Cerebellar cortex (tissue), 1 donor: ENCODE data around the gene COG7.
A peak's percentile ranks its signal among the peaks of the same experiment; 100 is the strongest.
"Not testable (repeated sequence)": the region's sequence is repeated elsewhere in the genome, so short reads cannot be mapped to it uniquely, and the experiment has no call there.

ENCODE experiments used
- DNase-seq: peaks from one replicate; pipeline ENCODE4 v3.0.0-alpha.2; 2015; ENCODE audit warnings: low spot score

Gene COG7

DNA sequence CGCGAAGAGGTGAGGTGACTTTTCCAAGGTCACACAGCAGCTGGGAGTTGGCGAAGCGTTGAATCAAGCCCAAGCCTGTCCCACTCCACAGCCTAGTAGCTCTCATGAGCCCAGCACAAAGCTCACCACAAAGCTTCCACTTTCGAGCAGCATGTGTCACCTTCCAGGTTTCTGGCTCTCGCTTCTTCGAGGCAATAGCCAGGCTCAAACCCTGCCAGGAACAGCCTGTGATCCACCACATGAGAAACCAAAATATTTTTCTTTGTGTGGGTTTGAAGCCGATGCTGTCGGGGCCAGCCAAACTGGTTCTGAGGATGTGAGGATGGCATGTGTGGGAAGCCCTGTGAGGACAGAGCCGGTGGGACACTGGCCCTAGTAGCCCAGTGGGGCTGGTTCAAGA lies 68.1 kb downstream of the COG7 start:
- peak; percentile 92 for DNase-seq

DNA sequence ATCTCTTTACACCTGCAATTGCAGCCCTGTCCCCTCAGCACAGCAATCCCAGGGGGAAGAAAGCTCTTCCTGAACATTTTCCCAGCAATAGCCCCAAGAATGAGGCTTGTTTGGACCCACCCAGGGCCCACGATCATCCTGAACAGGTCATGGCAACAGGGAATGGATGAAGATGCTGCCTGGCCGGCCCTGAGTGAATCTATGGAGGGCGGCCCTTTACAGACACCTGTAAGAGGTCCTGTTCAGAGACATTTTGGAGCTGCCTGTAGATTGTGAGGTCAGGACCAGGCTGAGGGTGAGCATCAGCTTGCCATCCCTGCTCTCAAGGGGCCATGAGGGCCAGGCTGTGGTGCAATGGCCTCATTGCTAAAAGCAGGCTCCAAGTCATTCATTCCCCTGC lies 69.1 kb downstream of the COG7 start:
- no peak for DNase-seq

DNA sequence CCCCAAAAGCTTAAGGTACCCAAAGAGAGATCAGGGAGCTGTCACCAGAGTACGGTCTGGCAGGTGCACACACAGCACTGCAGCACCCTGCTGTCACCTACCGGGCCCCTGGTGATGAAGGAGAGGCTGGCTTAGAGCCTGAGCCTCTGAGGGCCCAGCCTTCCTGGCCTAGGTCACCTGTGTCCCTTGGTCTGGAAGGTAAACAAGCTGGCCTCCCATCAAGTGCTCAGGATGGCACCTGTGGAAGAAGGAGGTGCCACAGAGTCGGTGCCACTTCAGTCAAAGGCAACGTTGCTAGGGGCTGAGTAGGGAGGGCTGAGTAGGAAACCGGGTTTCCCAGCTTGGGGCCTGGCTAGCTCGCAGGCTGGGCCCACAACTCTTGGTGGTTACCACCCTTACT lies 70.7 kb downstream of the COG7 start:
- no peak for DNase-seq

DNA sequence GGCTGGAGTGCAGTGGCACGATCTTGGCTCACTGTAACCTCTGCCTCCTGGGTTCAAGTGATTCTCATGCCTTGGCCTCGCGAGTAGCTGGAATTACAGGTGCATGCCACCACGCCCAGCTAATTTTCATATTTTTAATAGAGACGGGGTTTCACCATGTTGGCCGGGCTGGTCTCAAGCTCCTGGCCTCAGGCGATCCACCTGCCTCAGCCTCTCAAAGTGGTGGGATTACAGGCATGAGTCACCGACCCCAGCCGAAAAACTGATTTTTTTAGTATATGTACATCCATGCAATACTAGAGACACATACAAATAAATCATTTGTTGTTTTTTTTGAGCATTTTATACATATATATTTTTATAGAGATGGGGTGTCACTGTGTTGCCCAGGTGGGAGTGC lies 71.3 kb downstream of the COG7 start:
- not testable (repeated sequence) for DNase-seq

DNA sequence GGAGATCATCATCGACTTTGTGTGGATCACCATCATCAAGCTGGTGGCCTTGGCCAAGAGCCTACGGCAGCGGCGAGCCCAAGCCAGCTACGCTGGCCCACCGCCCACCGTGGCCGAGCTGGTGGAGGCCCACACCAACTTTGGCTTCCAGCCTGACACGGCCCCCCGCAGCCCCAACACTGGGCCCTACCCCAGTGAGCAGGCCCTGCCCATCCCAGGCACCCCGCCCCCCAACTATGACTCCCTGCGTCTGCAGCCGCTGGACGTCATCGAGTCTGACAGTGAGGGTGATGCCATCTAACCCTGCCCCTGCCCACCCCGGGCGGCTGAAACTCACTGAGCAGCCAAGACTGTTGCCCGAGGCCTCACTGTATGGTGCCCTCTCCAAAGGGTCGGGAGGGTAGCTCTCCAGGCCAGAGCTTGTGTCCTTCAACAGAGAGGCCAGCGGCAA lies 72.5 kb downstream of the COG7 start:
- DNase-seq = no peak

DNA sequence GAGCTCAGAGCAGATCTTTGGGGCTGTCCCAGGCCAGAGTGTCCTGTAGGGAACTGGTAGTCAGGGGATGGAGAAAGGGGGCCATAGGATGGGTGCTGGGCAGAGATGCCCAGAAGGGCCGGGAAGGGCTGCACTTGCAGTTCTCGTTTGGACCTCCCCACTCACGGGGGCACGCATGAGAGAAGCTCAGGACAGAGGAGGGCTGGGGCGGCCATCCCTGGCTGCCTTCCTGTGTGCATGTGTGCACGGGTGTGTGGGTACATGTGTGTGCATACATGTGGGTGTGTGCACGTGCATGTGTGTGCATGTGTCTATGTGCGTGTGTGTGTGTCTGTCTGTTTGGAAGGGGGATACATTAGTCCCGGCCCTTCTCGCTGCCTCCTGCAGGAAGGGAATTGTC lies 73.3 kb downstream of the COG7 start:
- DNase-seq = no peak

DNA sequence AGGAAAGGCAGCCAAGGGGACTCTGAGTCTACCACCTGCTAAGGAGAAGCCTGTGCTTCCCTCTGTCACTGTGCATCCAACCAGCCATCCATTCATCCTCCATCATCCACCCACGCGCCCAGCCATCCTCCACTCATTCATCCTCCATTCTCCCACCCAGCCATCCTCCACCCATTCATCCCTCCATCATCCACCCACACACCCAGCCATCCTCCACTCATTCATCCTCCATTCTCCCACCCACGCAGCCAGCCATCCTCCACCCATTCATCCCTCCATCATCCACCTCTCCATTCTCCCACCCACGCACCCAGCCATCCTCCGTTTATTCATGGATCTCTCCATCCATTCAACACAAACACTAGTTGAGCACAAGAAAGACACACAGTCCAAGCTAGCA lies 74.1 kb downstream of the COG7 start:
- no peak for DNase-seq

DNA sequence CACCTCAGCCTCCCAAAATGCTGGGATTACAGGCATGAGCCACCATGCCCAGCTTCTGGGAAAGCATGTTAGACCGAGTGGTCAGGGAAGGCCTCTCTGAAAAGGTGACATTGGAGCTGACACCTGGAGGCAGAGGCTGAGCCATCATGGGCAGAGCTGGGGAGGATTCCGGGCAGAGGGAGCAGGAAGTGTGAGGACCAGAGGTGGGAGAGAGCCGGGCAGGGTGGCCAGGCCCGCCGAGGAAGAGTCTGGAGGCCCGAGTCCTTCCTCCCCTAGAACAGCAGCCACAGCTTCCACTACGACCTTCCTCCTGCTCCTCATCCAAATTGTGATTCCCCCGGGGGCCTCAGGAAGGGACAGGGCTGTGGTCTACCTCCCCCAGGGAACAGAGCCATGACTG lies 74.7 kb downstream of the COG7 start:
- no peak for DNase-seq

DNA sequence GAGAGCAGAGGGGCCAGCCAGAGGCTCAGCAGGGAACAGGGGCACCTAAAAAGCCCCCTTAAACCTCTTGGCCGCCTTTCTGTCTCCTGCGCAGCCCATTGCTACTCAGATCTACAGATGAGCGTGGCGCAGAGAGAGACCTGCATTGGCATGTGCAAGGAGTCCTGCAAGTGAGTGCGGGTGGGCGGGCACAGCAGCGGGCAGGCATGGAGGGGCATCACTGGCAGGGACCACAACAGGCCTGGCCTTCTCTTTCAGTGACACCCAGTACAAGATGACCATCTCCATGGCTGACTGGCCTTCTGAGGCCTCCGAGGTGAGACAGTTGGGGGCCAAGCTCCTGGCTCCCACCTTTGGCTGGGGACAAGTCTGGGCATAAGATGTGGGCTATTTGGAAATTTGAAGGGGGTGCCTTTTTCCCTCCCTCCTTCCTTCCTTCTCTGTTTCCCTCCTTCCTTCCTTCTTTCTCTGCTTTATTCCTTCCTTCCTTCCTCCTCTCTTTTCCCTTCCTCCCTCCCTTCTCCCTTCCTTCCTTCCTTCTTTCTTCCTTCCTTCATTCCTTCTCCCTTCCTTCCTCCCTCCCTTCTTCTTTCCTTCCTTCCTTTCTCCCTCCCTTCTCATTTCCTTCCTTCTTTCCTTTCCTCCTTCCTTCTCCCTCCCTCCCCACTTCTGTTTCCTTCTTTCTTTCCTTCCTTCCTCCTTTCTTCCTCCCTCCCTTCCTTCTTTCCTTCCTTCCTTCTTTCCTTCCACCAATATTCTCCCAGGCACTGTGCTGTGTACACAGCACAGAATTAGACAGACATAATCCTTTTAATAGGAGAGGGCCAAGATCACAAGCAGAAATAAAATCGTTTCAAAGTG lies 75.7 kb downstream of the COG7 start:
- DNase-seq = no peak

DNA sequence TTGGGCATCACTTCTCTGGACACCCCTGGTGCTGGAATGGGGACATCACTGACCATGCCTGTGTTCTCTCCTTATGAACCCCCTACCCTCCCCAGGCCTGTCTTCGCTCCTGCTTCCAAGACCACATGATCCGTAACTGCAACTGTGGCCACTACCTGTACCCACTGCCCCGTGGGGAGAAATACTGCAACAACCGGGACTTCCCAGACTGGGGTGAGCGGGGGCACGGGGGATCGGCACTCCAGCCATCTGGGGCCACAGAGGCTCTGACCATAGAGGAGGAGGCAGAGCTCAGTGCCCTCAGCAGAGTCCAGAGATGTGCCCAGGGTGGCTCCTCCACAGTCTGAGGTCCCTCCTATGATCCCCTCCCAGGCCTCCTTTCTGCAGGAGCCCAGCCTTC lies 77.3 kb downstream of the COG7 start:
- DNase-seq = no peak

DNA sequence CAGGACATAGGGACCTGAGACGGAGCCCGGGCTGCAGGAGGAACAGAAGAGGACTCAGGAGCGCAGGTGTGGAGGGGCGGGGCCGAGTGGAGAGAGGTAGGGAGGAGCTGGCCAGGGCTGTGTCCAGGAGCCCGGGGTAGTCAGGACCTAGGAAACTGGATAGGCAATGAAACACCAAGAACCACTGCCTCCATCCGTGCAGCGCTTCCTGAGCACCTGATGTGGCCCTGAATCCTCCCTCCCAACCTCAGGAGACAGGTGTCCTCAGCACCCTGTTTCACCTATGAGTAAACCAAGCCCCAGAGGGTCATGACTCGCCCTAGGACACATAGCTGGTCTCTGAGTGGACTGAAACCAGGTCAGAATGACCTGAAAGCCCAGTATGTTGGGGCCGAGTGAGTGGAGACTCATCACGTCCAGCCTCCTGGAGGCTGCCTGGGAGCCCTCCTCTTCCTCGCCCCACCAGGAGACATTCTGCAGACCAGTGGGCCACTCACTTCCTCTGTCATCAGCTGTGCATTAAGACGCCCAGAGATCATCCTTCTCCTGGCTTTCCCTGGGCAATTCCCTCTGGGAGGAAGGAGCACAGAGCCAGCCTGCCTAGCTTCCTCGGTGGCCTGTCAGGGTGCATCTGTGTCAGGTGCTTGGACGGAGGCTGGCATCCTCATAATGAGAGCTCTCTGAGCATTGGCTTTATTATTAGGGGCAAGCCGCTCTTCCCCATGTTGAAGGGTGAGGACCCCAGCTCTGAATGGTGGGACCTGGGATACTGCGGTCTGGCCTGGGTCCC lies 78.1 kb downstream of the COG7 start:
- no peak for DNase-seq

DNA sequence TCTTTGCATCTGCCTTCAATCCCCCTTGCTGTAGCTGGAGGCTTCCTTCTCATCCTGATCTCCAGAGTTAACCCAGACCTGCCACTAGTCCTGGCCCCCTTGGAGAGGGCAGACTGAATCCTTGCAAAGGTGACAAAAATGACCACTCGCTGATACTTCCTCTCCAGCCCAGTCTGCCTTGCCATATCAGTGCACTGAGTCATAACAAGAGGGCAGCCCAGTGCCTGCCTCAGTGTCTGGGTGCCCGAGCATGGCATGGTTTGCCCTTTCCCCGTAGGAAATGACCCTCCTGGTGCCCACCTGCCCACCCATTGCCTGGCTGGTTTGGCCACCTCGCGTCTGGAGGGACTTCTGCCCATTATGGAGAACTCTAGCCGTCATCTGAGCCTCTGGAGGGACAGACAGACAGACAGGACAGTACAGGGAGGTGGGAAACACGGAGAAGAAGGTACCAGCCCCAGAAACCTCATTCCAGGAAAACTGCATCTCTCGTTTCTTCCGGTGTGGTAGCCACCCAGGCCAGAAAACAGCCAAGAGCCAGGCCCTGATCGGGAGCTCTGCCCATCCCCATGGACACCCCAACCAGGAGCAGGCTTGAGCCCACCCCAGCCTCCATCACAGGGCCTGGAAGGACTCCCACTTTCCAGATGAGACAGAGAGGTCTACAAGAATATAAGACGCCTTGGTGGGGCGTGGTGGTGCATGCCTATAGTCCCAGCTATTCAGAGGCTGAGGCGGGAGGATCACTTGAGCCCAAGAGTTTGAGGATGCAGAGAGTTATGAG lies 79.4 kb downstream of the COG7 start:
- no peak for DNase-seq

DNA sequence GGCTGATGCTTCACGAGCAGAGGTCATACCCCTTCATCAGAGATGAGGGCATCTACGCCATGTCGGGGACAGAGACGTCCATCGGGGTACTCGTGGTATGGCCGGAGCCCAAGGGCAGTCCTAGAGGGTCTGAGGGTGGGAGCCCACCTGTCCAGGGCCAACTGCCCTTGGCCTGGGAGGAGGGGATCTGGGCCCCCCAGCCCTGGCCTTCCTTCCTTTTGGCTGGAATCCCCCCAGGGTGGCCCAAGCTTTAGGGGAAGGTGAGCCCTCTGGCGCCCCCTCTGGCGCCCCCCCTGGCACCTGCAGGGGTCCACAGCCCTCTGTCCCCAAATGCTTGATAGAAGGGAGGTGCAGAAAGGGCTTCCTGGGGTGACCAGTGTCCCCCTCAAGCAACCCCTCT lies 81.6 kb downstream of the COG7 start:
- no peak for DNase-seq

DNA sequence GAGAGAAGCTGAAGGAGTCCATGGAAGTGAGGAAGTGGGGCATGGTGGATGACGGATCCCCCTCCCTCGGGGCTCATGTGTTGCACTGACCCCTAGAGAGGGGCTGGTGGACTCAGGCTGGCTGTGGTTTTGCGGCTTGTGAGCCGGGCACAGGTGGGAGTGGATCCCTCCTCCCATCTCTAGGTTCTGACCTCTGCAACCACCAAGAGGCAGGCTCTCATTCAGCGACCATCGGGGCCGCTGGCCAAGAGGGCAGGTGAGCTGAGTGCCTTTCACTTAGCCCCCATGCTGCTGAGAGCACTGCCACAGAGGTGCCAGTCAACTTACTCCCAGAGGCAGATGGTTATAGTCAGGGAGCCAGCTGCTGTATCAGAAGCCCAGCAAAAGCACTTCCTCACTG lies 83.6 kb downstream of the COG7 start:
- DNase-seq = no peak

DNA sequence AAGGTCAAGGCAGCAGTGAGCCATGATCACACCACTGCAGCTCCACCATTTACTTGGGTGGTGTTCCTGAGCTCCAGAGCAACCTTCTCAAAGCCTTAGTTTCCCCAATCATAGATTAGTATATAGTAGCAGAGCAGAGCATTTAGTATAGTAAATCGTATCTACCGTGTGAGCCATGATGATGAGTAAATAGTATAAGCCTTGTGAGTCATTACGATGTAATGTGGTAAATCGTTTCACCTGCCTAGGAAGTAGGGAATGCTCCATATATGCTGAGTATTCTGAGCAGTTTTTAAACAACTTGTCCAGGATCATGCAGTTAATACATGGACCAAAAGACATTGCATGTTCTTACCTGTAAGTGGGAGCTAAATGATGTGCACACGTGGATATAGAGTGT lies 84.5 kb downstream of the COG7 start:
- no peak for DNase-seq

DNA sequence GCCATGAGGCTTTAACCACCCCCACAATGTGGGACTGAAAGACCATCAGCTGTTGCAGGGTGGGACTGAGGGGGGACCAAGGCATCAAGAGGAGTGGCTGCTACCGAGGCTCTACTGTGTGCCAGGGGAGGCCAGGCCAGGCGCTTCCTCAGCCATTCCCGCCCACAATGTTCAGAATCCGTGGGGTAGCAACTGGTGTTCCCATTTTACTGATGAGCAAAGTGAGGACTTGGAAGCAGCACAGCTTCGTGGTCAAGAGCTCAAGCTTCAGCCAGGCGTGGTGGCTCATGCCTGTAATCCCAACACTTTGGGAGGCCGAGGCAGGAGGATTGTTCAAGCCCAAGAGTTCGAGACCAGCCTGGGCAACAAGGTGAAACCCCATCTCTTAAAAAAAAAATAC lies 85.0 kb downstream of the COG7 start:
- DNase-seq = no peak

DNA sequence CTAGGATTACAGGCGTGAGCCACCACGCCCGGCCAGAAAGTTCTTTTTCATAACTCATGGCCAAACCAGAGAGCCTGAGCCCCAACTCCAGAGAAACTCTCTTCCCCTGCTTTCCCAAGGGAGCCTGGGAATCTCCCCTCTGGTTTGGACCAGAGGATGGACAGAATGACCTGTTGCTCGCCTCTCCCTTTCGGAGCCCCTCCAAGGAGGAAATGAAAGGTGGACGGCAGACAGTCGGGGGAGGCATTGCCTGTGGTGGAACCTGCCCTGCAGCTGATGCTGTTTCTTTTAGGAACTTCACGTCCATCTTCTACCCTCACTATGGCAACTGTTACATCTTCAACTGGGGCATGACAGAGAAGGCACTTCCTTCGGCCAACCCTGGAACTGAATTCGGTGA lies 85.4 kb downstream of the COG7 start:
- no peak for DNase-seq

DNA sequence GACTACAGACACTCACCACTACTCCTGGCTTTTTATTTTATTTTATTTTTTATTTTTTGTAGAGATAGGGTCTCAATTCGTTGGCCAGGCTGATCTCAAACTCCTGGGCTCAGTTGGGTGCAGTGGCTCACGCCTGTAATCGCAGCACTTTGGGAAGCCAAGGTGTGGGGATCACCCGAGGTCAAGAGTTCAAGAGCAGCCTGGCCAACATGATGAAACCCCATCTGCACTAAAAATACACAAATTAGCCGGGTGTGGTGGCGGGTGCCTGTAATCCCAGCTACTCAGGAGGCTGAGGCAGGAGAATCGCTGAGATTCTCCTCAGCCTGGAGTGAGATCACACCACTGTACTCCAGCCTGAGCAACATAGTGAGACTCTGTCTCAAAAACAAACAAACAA lies 86.6 kb downstream of the COG7 start:
- DNase-seq = not testable (repeated sequence)

DNA sequence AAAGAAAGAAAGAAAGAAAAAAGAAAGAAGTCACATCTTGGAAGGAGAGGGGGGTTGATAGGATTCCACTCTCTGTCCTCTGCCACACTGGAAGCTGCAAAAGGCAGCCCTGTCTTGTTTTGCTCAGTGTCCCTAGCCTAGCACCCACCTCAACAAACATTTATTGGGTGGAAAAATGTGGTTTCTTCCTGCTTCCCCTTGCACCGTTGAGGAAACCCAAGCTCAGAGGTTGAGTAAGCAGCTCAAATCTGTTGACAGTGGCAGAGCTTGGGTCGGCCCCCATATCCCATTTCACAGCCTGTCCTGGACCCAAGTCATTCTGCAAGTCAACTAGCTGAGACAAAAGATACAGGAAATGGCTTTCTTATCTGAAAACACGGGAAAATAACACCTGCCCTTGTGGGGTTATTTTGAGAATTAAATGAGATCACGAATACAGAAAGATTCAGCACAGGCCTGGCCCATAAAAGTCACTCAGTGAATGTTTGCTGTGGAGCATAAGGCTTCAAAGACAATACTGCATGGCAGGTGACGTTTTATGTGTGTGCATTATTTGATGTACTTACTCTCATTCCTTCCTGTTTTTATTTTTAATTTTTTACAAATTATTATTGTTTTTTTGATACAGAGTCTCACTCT lies 87.3 kb downstream of the COG7 start:
- no peak for DNase-seq

DNA sequence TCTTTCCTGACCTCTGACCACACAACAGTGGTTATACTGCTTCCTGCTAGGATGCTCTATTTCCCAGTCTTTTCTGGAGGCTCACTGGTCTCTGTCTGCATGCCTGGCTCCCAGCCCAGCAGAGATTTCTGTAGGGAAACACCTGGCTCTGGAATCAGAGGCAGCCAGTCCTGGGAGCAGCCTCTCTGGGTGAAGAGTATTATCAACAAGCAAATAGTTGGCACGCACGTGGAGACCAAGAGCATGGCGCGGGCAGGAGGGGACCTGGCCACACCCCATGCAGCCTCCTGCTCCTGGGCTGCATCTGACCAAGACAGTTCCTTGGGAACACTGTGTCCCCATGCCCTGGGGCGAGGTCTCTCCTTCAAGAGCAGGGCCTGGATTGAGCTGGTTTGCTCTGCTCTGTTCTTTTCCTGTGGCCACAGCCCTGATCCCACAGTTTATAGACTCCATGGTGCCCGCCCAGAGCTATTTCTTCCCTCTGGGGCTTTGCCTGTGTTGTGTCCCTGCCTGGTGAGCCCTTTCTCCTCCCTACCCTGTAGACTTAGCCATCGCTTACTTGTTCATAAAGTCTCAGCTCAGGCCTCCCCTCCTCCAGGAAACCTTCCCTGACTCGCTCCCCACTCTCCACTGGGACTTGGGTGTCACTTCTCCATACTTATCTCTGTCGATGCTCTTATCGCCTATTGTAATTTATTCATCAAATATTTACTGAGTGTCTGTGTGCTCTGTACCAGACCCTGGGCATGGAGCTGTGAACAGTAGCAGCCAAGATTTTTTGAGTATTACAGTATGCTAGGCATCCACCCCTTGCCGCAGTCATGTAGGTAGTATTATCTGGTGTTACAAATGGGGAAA lies 90.3 kb downstream of the COG7 start:
- peak; percentile 22 for DNase-seq

DNA sequence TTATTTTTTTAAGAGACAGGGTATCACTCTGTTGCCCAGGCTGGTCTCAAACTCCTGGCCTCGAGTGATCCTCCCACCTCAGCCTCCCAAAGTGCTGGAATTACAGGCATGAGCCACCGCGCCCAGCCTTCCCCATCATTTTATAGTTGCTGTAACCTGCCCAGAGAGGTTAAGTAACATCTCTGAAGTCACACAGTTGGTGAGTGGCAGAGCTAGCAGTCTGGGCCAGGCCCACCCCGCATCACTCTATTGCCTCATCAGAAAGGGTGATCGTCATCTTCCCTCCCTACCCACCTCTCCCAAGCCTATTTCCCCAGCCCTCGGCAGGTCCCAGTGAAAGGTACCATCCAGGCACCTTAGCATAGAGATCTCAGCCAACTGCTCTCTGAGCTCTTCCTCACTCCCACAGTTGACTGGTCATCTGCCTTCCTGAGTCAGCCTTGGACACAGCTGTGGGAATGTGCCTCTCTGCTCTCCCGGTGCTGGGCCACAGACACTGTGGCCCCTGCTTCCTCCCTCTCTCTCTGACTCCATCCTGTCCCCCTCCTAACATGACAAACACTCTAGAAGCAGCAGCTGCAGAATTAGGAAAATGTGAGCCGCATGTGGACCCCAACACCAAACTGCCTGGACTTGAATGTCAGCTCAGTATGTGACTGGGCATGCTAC lies 93.8 kb downstream of the COG7 start:
- no peak for DNase-seq
